ENCODE data around the gene NOP9.
"Not testable (repeated sequence)": the region's sequence is repeated elsewhere in the genome, so short reads cannot be mapped to it uniquely, and the experiment has no call there.

Gene NOP9

GRCh38 chr14:24330973-24331674 is 31.5 kb downstream of the NOP9 start:
- no peak for DNase-seq

GRCh38 chr14:24331731-24332267 is 32.1 kb downstream of the NOP9 start:
- no peak for DNase-seq

GRCh38 chr14:24332268-24332993 is 32.8 kb downstream of the NOP9 start:
- DNase-seq, result peak; percentile 89

- DNase-seq, result no peak
Observed at GRCh38 chr14:24334431-24335291, 35.0 kb downstream of the NOP9 start, which contains the start of gene ADCY4. Gene ADCY4 (minus strand): TSS chr14:24335071. CDS start chr14:24334652, 419 bp downstream.

GRCh38 chr14:24335461-24336171 is 36.0 kb downstream of the NOP9 start:
- no peak for DNase-seq

GRCh38 chr14:24337144-24337823 is 37.6 kb downstream of the NOP9 start:
- no peak for DNase-seq

- DNase-seq, result no peak
Observed at GRCh38 chr14:24337824-24338175, 38.1 kb downstream of the NOP9 start.

GRCh38 chr14:24338843-24339242 is 39.2 kb downstream of the NOP9 start:
- no peak for DNase-seq

GRCh38 chr14:24339284-24340151 is 39.9 kb downstream of the NOP9 start, which contains the start of gene RIPK3:
Gene RIPK3 (minus strand): TSS chr14:24339991. CDS start chr14:24339826, 165 bp downstream.
- DNase-seq, result peak; percentile 82

- DNase-seq, result no peak
Observed at GRCh38 chr14:24340606-24341005, 41.0 kb downstream of the NOP9 start.

GRCh38 chr14:24342889-24343288 is 43.2 kb downstream of the NOP9 start:
- DNase-seq, result no peak

- no peak for DNase-seq
Observed at GRCh38 chr14:24343795-24344660, 44.4 kb downstream of the NOP9 start.

GRCh38 chr14:24347134-24347533 is 47.5 kb downstream of the NOP9 start:
- DNase-seq, result no peak

GRCh38 chr14:24348186-24348585 is 48.5 kb downstream of the NOP9 start:
- DNase-seq, result no peak

- DNase-seq, result no peak
Observed at GRCh38 chr14:24349742-24350141, 50.1 kb downstream of the NOP9 start.

- DNase-seq, result no peak
Observed at GRCh38 chr14:24351517-24351916, 51.9 kb downstream of the NOP9 start.

GRCh38 chr14:24353559-24354481 is 54.2 kb downstream of the NOP9 start:
- DNase-seq, result no peak

- DNase-seq, result not testable (repeated sequence)
Observed at GRCh38 chr14:24354482-24354825, 54.8 kb downstream of the NOP9 start.

GRCh38 chr14:24355009-24355408 is 55.4 kb downstream of the NOP9 start:
- DNase-seq, result no peak

Data from stimulated activated CD4-positive, alpha-beta T cell treated with anti-CD3 and anti-CD28 coated beads, Interleukin-15, amount 100 ng/mL, for 24 hours (primary cell).